Measurements from ENCODE around the gene ATP5MG. TPM values are rescaled to one million over a fixed set of nuclear protein-coding genes. Genes with fewer than 3 reads are reported as not detected.

Gene ATP5MG
- polyA plus RNA-seq, 1 experiment = 170 TPM

DNA sequence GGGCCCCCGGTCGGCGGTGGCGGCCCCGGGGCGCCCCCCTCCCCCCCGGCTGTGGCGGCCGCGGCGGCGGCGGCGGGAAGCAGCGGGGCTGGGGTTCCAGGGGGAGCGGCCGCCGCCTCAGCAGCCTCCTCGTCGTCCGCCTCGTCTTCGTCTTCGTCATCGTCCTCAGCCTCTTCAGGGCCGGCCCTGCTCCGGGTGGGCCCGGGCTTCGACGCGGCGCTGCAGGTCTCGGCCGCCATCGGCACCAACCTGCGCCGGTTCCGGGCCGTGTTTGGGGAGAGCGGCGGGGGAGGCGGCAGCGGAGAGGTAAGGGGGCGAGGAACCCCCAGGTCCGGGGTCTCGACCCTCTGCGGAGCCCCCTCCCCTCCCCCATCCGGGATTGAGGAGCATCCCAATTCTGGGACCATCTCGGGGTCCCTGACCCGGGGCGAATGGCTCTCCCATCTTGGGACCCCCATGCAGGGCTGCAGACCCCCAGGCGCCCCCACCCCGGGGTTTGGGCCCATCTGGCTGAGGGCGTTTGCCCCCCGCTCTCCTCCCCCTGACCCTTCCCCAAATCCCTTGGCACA, 35.3 kb downstream of the ATP5MG start:
- Histone ChIP-seq H3K27me3 (ENCODE audit: control insufficient read depth, insufficient read depth, low read length) (no peaks in the 10 kb centered on the region), H3K4me3 (ENCODE audit: low read depth, low read length) (peak overlapping the region; percentile 93), H3K36me3 (ENCODE audit: control insufficient read depth, insufficient read depth, low read length) (no peaks in the 10 kb centered on the region)
- ChIA-PET CTCF (no interaction called here), POLR2A (no interaction called here)
- TF ChIP-seq, protein P1, sequence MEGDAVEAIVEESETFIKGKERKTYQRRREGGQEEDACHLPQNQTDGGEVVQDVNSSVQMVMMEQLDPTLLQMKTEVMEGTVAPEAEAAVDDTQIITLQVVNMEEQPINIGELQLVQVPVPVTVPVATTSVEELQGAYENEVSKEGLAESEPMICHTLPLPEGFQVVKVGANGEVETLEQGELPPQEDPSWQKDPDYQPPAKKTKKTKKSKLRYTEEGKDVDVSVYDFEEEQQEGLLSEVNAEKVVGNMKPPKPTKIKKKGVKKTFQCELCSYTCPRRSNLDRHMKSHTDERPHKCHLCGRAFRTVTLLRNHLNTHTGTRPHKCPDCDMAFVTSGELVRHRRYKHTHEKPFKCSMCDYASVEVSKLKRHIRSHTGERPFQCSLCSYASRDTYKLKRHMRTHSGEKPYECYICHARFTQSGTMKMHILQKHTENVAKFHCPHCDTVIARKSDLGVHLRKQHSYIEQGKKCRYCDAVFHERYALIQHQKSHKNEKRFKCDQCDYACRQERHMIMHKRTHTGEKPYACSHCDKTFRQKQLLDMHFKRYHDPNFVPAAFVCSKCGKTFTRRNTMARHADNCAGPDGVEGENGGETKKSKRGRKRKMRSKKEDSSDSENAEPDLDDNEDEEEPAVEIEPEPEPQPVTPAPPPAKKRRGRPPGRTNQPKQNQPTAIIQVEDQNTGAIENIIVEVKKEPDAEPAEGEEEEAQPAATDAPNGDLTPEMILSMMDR (IDR thresholded peaks at IDR 0.05; ENCODE audit: insufficient read depth, low read depth, low read length) = no peak
- DNase-seq (ENCODE audit: low read depth) = no peak

DNA sequence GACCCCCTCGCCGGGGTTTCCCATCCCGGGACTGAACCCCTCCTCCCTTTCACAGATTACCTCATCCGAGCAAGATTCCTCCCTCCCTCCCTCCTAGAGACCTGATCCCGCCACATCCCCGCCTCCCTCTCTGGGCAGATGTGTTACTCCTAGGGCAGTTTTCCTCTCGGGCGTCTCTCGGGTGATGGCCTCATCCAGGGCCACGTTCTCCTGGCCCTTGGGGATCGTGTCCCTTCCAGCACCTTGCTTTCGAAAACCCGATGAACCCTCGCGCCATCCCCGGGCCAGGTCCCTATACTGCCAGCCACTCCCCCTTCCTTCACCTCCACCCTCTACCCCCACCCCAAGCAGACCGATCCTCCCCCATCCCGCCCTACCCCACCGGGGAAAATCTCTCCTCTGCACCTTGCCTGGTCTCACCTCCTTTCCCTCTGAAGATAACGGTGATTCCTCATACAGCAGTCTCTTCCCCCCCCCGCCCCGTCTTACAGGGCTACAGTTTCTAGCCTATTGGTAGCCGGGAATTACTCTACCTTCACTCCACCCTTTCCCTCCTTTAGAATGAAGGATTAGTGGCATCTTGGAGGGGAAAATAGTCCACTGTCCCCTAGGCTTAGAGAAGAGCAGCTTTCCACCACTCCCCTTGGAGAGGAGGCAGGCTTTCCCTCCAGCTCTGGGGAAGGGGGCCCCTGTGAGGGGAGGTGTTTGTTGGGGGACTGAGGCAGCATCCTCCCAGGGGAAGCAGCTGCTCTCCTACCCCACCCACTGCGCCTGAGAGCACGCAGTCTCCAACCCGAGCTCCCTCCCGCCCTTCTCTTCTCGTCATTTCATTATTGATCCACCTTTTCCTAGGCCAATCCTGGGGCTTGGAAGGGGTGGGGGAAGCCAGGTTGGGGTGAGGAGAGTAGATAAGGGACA, 36.1 kb downstream of the ATP5MG start:
- ChIA-PET CTCF (interaction anchor here (0.6 to 1.2 kb wide), 2 partner anchors 21 to 51 kb away, joined by 3 read pairs; no protein-coding TSS in a partner anchor), POLR2A (no interaction called here)

DNA sequence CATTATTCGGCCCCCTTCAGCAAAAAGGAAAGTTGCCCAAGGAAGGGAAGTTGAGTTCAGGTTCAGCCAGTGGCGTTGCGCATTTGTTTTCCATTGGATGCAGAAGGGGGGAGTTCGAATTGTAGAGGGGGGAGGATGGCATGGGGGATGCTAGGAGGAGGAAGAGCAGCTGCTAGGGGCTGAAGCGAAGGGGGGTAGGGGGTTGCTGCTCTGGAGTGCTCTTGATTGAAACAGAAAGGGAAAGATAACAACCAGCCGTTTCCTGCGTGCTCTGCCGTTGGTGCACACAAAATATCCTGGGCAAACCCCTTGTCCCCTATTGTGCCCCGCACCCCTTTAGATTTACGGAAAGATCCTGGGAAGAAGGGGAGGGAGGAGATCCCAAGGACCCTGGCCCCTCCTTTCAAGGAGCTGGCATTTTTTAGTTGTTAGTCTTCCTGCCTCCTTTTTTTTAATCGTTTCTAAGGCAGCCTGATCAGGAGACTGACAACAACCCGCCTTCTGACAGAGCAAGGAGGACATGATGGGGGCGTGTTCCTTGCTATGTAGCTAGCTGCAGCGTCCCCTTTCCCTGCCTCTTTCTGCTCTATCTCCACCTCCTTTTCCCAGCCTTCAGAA, 37.0 kb downstream of the ATP5MG start:
- POLR2A ChIA-PET = no interaction called here
- peak overlapping the region; percentile 93 for H3K4me3 ChIP-seq (ENCODE audit: low read depth, low read length)
- no peaks in the 10 kb centered on the region for H3K27me3 ChIP-seq (ENCODE audit: control insufficient read depth, insufficient read depth, low read length)
- TF ChIP-seq, protein P1 (IDR thresholded peaks at IDR 0.05; ENCODE audit: insufficient read depth, low read depth, low read length) = no peak
- CTCF ChIA-PET = interaction anchor here (0.6 to 1.2 kb wide), 4 partner anchors 10 to 50 kb away, joined by 3 to 5 read pairs (median 3); no protein-coding TSS in a partner anchor
- DNase-seq (ENCODE audit: low read depth) = peak; percentile 48
- H3K36me3 ChIP-seq (ENCODE audit: control insufficient read depth, insufficient read depth, low read length) = no peaks in the 10 kb centered on the region

More for the DNA sequence above, 36.1 kb downstream of the ATP5MG start:
- Histone ChIP-seq H3K27me3 (ENCODE audit: control insufficient read depth, insufficient read depth, low read length) (no peaks in the 10 kb centered on the region), H3K36me3 (ENCODE audit: control insufficient read depth, insufficient read depth, low read length) (no peaks in the 10 kb centered on the region), H3K4me3 (ENCODE audit: low read depth, low read length) (peak overlapping the region; percentile 93)
- DNase-seq (ENCODE audit: low read depth) = no peak
- TF ChIP-seq, protein P1 (IDR thresholded peaks at IDR 0.05; ENCODE audit: insufficient read depth, low read depth, low read length) = no peak

DNA sequence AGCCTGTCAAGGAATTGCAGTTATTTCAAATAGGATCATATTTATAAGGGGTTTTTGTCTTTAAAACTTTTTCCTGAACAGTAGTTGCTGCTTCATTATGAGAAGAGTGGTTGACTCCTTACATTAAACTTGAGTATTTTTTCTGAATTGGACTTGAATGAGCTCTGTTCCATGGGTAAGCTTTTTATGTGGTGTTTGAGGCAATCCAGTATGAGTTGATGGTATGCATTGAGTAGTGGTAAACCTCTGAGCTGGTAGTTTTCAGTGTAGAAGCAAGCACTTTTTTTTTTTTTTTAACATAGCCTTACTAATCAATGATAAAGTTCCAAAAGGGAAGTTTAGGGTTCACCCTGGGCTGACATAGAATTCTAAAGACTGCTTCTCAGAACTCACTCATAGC, 38.2 kb downstream of the ATP5MG start:
- CTCF ChIA-PET = no interaction called here
- H3K36me3 ChIP-seq (ENCODE audit: control insufficient read depth, insufficient read depth, low read length) = no peaks in the 10 kb centered on the region
- TF ChIP-seq, protein P1 (IDR thresholded peaks at IDR 0.05; ENCODE audit: insufficient read depth, low read depth, low read length) = no peak
- POLR2A ChIA-PET = no interaction called here
- no peak overlapping the region for H3K4me3 ChIP-seq (ENCODE audit: low read depth, low read length)
- no peak for DNase-seq (ENCODE audit: low read depth)
- H3K27me3 ChIP-seq (ENCODE audit: control insufficient read depth, insufficient read depth, low read length) = no peaks in the 10 kb centered on the region

DNA sequence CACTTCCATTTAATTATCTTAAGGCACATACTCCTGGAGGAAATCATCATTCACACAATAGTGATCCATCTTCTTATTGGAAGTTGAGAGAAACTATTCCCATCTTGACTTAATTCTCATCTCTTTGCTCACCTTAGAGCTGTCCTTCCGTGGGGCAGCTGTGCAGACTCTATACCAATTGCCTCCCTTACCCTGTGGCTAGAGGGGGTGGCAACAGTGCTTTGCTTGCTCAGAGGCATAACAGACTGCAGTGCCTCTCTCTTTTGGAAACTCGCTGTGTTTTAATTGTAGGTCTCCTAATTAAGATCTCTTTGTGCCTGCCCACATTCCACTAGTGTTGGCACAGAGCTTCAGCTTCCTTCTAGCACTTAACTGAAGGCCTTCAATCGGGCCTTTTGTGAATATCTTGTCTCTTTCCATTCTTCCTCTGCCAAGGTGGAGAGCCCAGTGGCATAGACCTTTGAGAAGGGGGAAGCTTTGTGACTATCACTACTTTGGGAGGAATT, 40.4 kb downstream of the ATP5MG start:
- CTCF ChIA-PET = interaction anchor here (1.0 kb wide), 1 partner anchor 18 kb away, joined by 3 read pairs; no protein-coding TSS in a partner anchor
- TF ChIP-seq, protein P1 (IDR thresholded peaks at IDR 0.05; ENCODE audit: insufficient read depth, low read depth, low read length) = no peak
- Histone ChIP-seq H3K36me3 (ENCODE audit: control insufficient read depth, insufficient read depth, low read length) (no peaks in the 10 kb centered on the region), H3K27me3 (ENCODE audit: control insufficient read depth, insufficient read depth, low read length) (no peaks in the 10 kb centered on the region), H3K4me3 (ENCODE audit: low read depth, low read length) (no peak overlapping the region)
- POLR2A ChIA-PET = no interaction called here
- DNase-seq (ENCODE audit: low read depth) = no peak
